GM12891 (cell line): Measurements from ENCODE around the gene COL6A6.

Experiments used
- POLR2A ChIP-seq: IDR thresholded peaks from 2 replicates; pipeline ENCODE4 v1.6.1; 2011; ENCODE audit warnings: low read depth, low read length, control low read depth
- POLR2AphosphoS5 ChIP-seq: IDR thresholded peaks from 2 replicates; pipeline ENCODE4 v1.6.1; 2011; ENCODE audit warnings: low read depth, low read length, control low read depth
- POU2F2 ChIP-seq: IDR thresholded peaks from 2 replicates; pipeline ENCODE4 v1.6.1; 2011; ENCODE audit warnings: low read depth, mild to moderate bottlenecking, control low read depth, low read length, moderate library complexity
- TAF1 ChIP-seq: IDR thresholded peaks from 2 replicates; pipeline ENCODE4 v1.6.1; 2011; ENCODE audit warnings: low read depth, low read length, control low read depth

DNA sequence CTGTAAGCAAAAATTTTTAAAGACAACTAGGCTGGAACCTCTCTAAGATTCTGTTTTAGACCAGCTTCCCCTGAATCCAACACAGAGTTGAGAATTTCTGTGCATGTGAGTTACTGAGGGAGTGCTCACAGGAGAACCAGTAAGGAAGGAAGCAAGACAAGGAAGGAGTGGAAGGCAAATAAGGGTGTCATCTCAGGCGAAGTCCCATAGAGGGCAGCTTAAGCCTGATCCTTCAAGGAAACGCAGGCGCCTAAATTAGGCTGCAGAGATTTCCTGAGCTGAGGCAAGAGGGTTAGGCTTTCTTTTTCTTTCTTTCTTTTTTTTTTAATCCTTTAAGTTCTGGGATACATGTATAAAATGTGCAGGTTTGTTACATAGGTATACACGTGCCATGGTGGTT, 36.2 kb upstream of the COL6A6 start:
- TF ChIP-seq POLR2A (no peak), TAF1 (no peak), POLR2AphosphoS5 (no peak), POU2F2 (no peak)
